HG03045 (cell line): Measurements from ENCODE around the gene SMIM44.
"Not testable (repeated sequence)": the region's sequence is repeated elsewhere in the genome, so short reads cannot be mapped to it uniquely, and the experiment has no call there.

Source experiments
- ATAC-seq: cut with Tn5 transposase; IDR thresholded peaks from one replicate; pipeline ENCODE4 v1.9.1; 2021; ENCODE audit warnings: mild to moderate bottlenecking, moderate library complexity; ENCODE audit not compliant: unreplicated experiment

SMIM44 gene

GRCh38 chr19:3518255-3518654 is 35.0 kb upstream of the SMIM44 start:
- no peak for ATAC-seq

- no peak for ATAC-seq
Measured at GRCh38 chr19:3517638-3518037, 34.4 kb upstream of the SMIM44 start.

- no peak for ATAC-seq
Measured at GRCh38 chr19:3516675-3517207, 33.5 kb upstream of the SMIM44 start.

- no peak for ATAC-seq
Measured at GRCh38 chr19:3515891-3516422, 32.7 kb upstream of the SMIM44 start.

GRCh38 chr19:3514930-3515329 is 31.7 kb upstream of the SMIM44 start:
- no peak for ATAC-seq

GRCh38 chr19:3513229-3514140 is 30.2 kb upstream of the SMIM44 start:
- no peak for ATAC-seq

- no peak for ATAC-seq
Measured at GRCh38 chr19:3512562-3513228, 29.5 kb upstream of the SMIM44 start.

GRCh38 chr19:3511506-3512251 is 28.4 kb upstream of the SMIM44 start:
- ATAC-seq: no peak

- ATAC-seq: no peak
Measured at GRCh38 chr19:3510727-3511126, 27.5 kb upstream of the SMIM44 start.

- ATAC-seq: no peak
Measured at GRCh38 chr19:3509566-3509989, 26.3 kb upstream of the SMIM44 start.

- no peak for ATAC-seq
Measured at GRCh38 chr19:3508771-3509535, 25.7 kb upstream of the SMIM44 start.

GRCh38 chr19:3508121-3508661 is 24.9 kb upstream of the SMIM44 start:
- ATAC-seq: not testable (repeated sequence)

- ATAC-seq: no peak
Measured at GRCh38 chr19:3507371-3508120, 24.3 kb upstream of the SMIM44 start.

- ATAC-seq: peak; percentile 31
Measured at GRCh38 chr19:3506384-3507340, 23.4 kb upstream of the SMIM44 start.

- ATAC-seq: peak; percentile 85
Measured at GRCh38 chr19:3505598-3506383, 22.6 kb upstream of the SMIM44 start, which contains the start of gene FZR1. FZR1 (plus strand) TSS chr19:3506311; CDS start chr19:3522990, 16,679 bp downstream.

GRCh38 chr19:3504735-3505134 is 21.5 kb upstream of the SMIM44 start:
- no peak for ATAC-seq

- no peak for ATAC-seq
Measured at GRCh38 chr19:3503036-3503572, 19.9 kb upstream of the SMIM44 start.
